IMR-90 (cell line): Measurements from ENCODE around the gene RNF38.

Experiments
- CEBPB ChIP-seq: IDR thresholded peaks from 2 replicates; pipeline ENCODE4 v1.6.1; 2012; ENCODE audit warnings: low read depth, low read length, improper control_type of control experiment
- CTCF ChIP-seq: conservative IDR thresholded peaks from 2 replicates; pipeline ENCODE4 v1.5.1; 2012; ENCODE audit warnings: mild to moderate bottlenecking, low read depth, low read length, improper control_type of control experiment
- FOS ChIP-seq: fragments of 150-350 bp; IDR thresholded peaks from 2 replicates; pipeline ENCODE4 v1.6.1; 2016; ENCODE audit warnings: low read depth, low read length
- MAZ ChIP-seq: IDR thresholded peaks from 2 replicates; pipeline ENCODE4 v1.6.1; 2012; ENCODE audit warnings: low read depth, mild to moderate bottlenecking, low read length, improper control_type of control experiment, moderate library complexity, borderline replicate concordance
- MXI1 ChIP-seq: IDR thresholded peaks from 2 replicates; pipeline ENCODE4 v1.6.1; 2012; ENCODE audit warnings: low read depth, mild to moderate bottlenecking, low read length, moderate library complexity, borderline replicate concordance
- POLR2A ChIP-seq: IDR thresholded peaks from 2 replicates; pipeline ENCODE4 v1.6.1; 2012; ENCODE audit warnings: mild to moderate bottlenecking, low read depth, low read length
- RFX5 ChIP-seq: IDR thresholded peaks from 2 replicates; pipeline ENCODE4 v1.8.0; 2012; ENCODE audit warnings: low read depth, mild to moderate bottlenecking, low read length, moderate library complexity
- USF2 ChIP-seq: fragments of 150-350 bp; IDR thresholded peaks from 2 replicates; pipeline ENCODE4 v1.6.1; 2017; ENCODE audit warnings: mild to moderate bottlenecking, antibody characterized with exemption, low read length, low read depth

- no peak for TF ChIP-seq USF2
- no peak for TF ChIP-seq CTCF
- TF ChIP-seq POLR2A = no peak
- TF ChIP-seq RFX5 = no peak
- no peak for TF ChIP-seq MAZ
- TF ChIP-seq CEBPB = no peak
- TF ChIP-seq MXI1 = no peak
- TF ChIP-seq FOS = no peak
Measured at GRCh38 chr9:36357639-36358038, 42.4 kb downstream of the RNF38 start.
